HG03521 (cell line): ENCODE measurements around the gene DIP2A.
"Not testable (repeated sequence)": the region's sequence is repeated elsewhere in the genome, so short reads cannot be mapped to it uniquely, and the experiment has no call there.

Experiments
- ATAC-seq: cut with Tn5 transposase; IDR thresholded peaks from one replicate; pipeline ENCODE4 v1.9.1; 2021; ENCODE audit warnings: mild to moderate bottlenecking, moderate library complexity; ENCODE audit not compliant: unreplicated experiment

Gene DIP2A

GRCh38 chr21:46424621-46425020 is 34.1 kb upstream of the DIP2A start:
- no peak for ATAC-seq

GRCh38 chr21:46425041-46425440 is 33.6 kb upstream of the DIP2A start:
- no peak for ATAC-seq

DNA sequence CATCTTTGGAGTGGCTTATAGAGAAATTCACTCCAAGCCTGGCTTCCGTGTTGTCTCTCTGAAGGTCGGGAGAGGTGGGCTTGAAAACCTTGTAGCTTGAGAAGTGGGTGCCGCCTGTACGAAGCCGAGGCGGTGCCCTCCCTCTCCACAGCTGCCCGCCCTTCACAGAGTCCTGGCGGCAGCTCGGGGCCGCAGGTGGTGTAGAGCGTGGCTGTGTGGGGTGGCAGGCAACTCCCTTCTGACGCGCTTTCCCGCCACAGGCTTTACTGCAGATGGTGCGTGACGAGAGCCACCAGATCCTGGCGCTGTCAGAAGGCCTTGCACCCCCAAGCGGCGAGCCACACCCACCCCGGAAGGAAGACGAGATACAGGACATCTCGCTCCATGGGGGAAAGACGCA is 33.1 kb upstream of the DIP2A start:
- no peak for ATAC-seq

DNA sequence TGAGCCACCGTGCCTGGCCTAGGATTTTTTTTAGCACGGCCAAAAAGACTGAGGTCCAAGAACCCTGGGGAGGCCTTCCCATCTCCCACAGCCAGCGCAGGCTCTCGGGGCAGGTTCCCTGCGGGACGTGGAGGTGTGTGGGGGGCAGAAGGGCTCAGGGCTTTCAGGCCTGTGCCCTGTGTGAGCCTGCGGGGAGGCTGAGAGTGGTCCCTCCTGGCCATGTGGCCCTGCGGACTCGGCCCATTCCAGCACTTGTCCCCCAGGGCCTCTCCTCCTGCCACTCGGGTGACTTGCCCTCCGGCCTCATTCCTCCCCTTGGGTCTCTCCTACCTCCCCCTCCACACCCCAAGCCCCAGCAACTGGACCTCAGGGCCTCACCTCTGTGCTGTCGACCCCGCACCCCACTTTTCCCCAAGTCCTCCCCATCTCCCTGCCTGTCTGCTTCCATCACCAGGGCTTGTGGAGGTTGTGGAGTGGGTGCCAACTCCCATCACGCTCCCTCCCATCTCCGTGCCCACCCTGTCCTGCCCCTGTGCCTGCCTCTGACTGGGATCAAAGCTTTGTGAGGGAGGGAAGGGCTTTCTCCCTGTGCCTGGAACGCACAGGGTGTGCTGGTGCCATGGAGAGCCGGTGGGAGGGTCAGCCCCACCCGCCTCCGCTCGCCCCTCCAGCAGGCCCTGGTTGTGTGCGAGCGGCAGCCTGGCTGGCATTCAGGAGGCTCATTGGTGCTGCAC is 32.2 kb upstream of the DIP2A start:
- no peak for ATAC-seq

- ATAC-seq = no peak
Measured at GRCh38 chr21:46427516-46427915, 31.2 kb upstream of the DIP2A start.

DNA sequence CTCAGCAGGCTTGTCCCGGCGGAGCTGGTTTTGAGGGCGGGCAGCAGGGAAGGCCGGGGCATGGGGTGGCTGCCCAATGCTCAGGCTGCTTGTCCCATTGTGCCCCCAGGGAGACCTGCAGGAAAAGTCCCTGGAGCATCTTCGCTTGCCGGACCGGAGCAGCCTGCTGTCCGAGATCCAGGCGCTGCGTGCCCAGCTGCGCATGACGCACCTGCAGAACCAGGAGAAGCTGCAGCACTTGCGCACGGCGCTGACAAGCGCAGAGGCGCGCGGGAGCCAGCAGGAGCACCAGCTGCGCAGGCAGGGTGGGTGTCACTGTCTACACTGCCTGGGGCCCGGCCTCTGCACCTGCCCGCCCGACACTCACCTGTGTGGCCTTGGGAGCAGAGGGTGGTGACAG is 30.4 kb upstream of the DIP2A start:
- no peak for ATAC-seq

GRCh38 chr21:46428987-46429710 is 29.5 kb upstream of the DIP2A start:
- ATAC-seq = no peak

DNA sequence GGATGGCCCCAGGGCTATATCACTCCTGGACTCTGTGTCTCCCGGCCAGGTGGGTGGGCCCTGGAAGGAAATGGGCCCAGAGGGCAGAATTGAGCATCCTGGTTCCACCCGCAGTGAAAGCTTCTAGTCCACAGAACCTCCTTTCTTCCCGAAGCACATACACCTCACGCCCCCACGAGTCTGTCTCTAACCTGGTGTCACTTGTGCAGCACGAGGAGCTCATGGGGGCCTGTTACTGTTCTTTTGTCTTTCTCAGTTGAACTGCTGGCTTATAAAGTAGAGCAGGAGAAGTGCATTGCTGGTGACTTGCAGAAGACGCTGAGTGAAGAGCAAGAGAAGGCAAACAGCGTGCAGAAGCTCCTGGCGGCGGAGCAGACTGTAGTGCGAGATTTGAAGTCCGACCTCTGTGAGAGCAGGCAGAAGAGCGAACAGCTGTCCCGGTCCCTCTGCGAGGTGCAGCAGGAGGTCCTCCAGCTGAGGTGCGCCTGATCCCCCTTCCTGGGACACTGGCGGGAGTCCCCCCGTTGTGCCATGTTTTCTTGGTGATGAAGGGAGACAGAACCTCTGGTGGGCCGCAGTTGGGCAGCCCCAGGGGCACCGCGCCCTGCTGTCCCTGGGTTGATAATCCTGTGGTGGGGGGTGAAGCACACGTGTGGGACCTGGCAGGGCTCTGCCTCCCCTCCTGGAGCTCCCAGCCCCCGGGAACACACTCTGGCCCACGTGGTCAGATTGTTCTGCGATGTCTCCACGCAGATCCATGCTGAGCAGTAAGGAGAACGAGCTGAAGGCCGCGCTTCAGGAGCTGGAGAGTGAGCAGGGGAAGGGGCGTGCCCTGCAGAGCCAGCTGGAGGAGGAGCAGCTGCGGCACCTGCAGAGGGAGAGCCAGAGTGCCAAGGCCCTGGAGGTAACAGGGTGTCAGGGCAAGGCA is 28.7 kb upstream of the DIP2A start:
- ATAC-seq = no peak

DNA sequence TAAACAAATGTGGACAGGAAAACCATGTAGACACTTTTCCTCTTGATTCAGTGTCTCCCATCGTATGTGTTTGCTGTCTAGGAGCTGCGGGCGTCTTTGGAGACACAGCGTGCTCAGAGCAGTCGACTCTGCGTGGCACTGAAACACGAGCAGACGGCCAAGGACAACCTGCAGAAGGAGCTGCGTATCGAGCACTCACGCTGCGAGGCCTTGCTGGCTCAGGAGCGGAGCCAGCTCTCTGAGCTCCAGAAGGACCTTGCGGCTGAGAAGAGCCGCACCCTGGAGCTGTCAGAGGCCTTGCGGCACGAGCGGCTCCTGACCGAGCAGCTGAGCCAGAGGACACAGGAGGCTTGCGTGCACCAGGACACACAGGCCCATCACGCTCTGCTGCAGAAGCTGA is 27.2 kb upstream of the DIP2A start:
- no peak for ATAC-seq

DNA sequence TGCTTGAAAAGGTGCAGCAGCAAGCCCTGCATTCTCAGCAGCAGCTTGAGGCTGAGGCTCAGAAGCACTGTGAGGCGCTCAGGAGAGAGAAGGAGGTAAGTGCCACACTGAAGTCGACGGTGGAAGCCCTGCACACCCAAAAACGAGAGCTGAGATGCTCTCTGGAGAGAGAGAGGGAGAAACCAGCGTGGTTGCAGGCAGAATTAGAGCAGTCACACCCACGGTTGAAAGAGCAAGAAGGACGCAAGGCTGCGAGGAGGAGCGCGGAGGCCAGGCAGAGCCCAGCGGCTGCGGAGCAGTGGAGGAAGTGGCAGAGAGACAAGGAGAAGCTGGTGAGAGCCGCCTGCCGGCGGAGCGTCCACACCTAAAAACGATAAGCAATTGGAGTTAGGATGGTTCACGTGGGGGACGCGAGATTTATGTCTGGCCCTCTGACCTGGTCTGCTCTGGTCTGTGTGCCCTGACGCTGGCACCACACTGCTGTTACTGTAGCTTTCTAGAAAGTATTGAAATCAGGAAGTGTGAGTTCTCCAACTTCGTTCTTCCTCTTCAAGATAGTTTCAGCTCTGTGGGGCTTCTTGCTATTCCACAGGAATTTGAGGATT is 26.7 kb upstream of the DIP2A start:
- no peak for ATAC-seq

DNA sequence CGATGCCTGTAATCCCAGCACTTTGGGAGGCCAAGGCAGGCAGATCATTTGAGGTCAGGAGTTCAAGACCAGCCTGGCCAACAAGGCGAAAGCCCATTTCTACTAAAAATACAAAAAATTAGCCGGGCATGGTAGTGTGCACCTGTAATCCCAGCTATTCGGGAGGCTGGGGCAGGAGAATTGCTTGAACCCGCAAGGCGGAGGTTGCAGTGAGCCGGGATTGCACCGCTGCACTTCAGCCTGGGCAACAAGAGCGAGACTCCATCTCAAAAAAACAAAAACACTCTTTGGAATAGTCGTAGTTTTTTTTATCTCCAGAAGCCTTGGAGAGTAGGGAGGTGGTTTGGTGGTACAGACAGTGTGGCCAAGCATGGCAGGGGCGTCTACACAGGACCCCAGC is 25.6 kb upstream of the DIP2A start:
- ATAC-seq = not testable (repeated sequence)

- no peak for ATAC-seq
Measured at GRCh38 chr21:46434322-46434958, 24.3 kb upstream of the DIP2A start.

GRCh38 chr21:46435786-46436227 is 22.9 kb upstream of the DIP2A start:
- no peak for ATAC-seq

GRCh38 chr21:46436621-46437020 is 22.1 kb upstream of the DIP2A start:
- ATAC-seq = no peak

DNA sequence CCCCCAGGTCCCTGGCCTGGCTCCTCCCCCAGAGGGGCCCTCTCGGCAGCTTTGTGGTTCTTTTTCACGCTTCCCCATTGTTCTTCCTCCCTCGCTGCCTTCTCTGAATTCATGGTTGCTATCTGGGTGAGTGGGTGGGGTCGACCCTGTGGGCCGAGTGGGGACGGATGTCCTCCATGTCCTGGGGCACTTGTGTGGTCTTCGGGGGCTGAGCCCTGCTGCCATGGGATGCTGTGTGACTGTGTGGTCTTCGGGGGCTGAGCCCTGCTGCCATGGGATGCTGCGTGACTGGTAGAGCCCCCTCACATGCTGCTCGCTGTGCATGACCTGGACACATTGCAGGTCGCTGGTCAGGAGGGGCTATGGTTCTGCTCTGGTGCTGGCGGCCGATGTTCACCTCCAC is 21.6 kb upstream of the DIP2A start:
- ATAC-seq = no peak

- no peak for ATAC-seq
Measured at GRCh38 chr21:46437511-46437910, 21.2 kb upstream of the DIP2A start.

DNA sequence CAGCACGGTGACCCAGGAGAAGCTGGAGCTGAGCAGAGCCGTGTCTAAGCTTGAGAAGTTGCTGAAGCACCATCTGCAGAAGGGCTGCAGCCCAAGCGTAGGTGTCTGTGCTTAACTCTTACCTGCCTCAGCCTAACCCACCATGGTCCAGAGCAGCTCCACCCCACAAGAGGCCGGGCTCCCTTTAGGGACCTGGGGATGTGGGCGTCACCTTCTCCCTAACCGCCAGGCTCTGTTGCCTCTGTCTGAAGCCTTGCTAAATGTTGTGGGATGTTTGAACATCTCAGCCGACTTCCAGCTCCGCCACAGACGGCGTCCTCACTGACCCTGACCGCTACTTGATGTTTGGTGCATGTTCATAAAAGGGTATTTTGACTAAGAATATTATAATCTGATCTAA is 20.4 kb upstream of the DIP2A start:
- no peak for ATAC-seq

- no peak for ATAC-seq
Measured at GRCh38 chr21:46439906-46440305, 18.8 kb upstream of the DIP2A start.

DNA sequence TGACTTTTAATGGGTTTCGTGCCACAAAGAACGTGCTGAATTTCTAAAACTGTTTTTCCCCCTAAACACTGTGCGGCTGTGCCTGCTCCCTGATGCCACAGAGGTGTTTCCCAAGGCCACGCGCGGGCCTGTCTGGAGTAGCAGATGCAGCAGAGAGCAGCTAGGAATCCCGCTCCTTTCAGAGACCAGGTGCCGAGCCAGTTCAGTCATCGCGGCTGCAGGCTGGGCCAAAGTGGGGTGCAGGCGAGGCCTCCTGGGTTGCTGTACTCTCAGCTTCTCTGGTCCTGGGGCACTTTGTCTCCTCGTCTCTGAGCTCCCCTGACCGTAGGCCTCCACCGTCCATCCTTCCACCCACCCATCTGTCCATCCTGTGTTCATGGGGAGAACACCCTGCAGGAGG is 17.4 kb upstream of the DIP2A start:
- no peak for ATAC-seq

DNA sequence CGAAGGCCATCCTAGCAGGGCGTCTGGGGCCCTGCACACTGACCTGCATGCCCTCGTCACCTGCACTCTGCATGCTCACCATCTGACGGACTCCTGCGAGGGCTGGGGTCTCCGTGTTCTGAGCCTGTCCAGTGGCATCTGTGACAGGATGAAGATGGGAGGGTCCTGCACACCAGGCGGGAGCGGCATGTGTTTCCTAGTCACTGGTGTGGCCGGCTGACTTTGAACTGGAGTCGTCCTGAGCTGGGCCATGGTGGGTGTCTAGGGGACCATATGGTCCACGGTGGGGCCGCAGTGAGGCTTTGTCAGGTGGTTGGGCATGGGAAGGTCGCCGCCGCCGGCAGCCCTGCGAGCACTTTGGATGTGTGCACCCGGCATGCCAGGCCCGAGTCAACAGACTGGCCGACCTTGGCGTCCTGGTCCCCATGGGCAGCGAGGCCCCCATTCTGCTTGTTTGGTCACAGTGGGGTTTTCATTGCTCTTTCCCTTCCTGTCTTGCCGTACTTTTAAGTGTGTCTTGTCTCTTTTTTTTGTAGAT is 16.7 kb upstream of the DIP2A start:
- ATAC-seq = no peak
